SK-MEL-5 (cell line): Measurements from ENCODE around the gene VWCE. TPM values are rescaled to one million over a fixed set of nuclear protein-coding genes. Genes with fewer than 3 reads are reported as not detected.

ENCODE experiments used
- DNase-seq: peaks from one replicate; pipeline ENCODE4 v3.0.0-alpha.2; 2016; ENCODE audit warnings: low read depth, low spot score
- in situ Hi-C: cut with HindIII; loops from 2 replicates; pipeline ENCODE4 v1.10.0; 2016; ENCODE audit warnings: low sequenced_read_pairs, high pct_unique_total_duplicates, low pct_unique_long_range_greater_than_20kb
- polyA plus RNA-seq, 2 experiments: library from polyadenylated mRNA; depleted of rRNA; stranded (reverse); fragments of >200 nt; gene quantifications; 2 replicates each; pipeline ENCODE4 v1.2.3, GENCODE V29; 2015
- total RNA-seq: library from RNA; depleted of rRNA; stranded (reverse); fragments of >200 nt; shearing (Covaris generic); gene quantifications from 2 replicates; pipeline ENCODE4 v1.2.3, GENCODE V29; 2014; rRNA removed

Gene VWCE
- total RNA-seq = 0.24 and 0.45 TPM in 2 replicates
- polyA plus RNA-seq (2015; cell fraction: cytosol; rRNA removed) = 0.10 TPM in 1 of 2 replicates, not detected in the other
- 1.9 and 3.6 TPM in 2 replicates for polyA plus RNA-seq (2015; cell fraction: nucleus; rRNA removed)

- in situ Hi-C loops = no loop called here
- DNase-seq = no peak
Observed at GRCh38 chr11:61294717-61295595, at the start of gene VWCE. TSS of gene VWCE (minus strand) at chr11:61295316. CDS start at chr11:61295037, 279 bp downstream.

DNA sequence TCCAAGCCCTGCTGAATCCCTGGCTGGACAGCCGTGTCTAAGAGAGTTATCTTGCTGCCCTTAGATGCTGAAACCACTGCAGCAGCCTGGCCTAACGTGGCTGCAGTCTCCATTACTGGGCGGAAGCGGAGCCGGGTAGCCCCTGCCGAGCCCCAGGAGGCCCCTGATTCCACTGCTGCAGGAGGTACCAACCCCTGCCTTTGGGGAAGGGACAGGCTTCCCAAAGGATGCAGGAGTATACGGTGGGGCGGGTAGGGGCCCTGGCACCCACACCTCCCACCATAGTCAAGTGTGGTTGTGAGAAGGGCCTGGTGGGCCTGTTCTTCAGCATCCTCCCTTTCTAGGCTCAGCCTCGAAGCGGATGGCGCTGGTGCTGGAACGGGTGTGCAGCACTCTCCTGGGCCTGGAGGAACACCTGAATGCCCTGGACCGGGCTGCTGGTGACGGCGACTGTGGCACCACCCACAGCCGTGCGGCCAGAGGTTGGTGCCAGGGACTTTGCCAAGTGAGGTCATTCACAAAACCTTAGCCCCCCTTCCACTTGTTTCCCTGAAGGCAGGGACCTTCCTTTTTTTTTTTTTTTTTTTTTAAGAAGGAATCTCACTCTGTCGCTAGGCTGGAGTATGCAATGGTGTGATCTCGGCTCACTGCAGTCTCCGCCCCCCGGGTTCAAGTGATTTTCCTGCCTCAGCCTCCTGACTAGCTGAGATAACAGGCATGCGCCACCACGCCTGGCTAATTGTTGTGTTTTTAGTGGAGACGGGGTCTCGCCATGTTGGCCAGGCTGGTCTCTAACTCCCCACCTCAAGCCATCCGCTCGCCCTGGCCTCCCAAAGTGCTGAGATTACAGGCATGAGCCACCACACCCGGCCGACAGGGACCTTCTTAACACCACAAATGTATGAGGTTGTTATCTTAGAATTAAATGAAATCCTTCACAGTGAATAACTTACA, 49.0 kb upstream of the VWCE start:
- DNase-seq = no peak
- in situ Hi-C loops = no loop called here

- no peak for DNase-seq
- in situ Hi-C loops = no loop called here
Observed at GRCh38 chr11:61342207-61342803, 47.2 kb upstream of the VWCE start.

DNA sequence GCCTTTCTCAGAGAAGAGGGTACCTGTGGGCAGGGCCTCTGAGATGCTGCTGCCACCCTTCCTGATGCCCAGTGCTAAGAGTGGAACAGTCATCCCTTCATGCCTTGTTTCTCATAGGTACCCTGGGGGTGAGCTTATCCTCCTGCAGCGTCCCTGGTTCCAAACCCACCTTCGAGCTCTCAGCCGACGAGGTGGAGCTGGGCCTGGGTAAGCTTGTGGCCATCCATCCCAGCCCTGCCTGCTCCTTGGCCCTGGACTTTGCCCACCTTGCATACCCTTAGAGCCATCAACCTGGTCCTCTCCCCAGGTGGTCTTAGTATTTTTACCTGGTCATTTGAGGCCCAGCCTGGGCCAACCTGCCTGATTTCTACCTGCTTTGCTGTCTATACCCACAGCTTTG, 46.6 kb upstream of the VWCE start:
- in situ Hi-C loops = no loop called here
- no peak for DNase-seq

GRCh38 chr11:61340979-61341378, 45.9 kb upstream of the VWCE start:
- in situ Hi-C loops = no loop called here
- no peak for DNase-seq

- no peak for DNase-seq
- in situ Hi-C loops = no loop called here
Observed at GRCh38 chr11:61339490-61339878, 44.4 kb upstream of the VWCE start.

- no peak for DNase-seq
- in situ Hi-C loops = no loop called here
Observed at GRCh38 chr11:61338783-61339489, 43.8 kb upstream of the VWCE start.

DNA sequence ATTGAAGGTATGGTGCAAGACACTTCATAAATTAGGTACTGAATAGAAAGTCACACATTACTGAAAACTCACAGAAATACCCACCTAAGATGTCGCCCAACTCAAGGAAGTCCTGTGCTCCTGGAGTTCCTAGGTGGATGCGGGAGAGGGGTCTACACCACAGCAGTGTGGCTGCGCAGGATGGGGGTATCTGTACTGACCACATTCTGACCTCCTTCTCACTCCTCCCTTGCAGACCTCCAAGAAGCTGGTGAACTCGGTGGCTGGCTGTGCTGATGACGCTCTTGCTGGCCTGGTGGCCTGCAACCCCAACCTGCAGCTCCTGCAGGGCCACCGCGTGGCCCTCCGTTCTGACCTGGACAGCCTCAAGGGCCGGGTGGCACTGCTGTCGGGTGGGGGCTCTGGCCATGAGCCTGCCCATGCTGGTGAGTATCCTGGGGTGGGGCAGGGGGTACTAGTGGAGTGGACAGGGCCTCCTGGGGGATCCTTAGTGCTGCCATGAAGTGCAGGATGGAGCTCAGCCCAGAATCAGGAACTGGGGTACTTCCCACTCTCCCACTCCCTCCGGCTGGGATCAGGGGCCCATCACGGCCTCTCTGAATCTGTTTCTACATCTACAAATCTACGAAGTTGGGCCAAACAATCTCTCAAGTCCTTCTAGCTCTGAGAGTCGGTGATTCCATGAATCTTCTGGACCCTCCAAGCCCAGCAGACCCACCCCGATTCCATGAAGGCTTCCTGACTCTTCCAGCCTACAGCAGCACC, 42.8 kb upstream of the VWCE start:
- DNase-seq = no peak
- in situ Hi-C loops = no loop called here

DNA sequence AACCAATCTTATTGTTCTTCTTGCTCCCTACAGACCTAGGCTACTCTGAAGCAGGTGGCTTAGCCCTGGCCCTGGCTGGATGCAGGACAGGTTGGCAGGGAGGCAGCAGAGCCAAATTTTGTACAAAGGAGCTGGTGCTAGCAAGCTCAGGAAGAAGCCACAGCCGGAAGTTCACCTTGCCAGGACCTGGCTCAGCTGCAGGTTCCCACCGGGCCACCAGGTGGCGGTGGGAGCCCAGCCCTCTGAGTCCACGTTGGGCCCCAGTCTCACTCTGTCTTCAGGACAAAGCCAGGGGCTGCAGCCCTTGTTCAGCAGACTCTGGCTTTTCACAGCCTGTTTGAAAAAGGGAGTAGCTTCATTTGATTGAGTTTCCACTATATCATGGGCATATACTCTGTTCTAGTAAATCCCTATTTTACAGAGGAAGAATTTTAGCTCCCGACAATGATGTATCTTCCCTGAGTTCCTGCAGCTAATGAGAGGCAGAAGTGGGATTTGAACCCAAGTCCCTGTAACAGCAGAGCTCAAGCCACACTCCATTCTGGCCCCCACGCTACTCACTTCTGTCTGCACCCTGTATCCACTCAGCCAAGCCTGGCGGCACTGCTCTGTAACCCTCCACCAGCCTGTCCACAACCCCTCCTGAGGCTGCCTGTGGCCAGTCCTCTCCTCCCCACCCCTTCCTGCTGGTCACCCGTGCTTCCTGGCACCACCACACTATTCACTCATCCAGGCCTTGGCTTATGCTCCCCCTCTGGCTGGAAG, 41.2 kb upstream of the VWCE start:
- in situ Hi-C loops = no loop called here
- DNase-seq = peak; percentile 74

DNA sequence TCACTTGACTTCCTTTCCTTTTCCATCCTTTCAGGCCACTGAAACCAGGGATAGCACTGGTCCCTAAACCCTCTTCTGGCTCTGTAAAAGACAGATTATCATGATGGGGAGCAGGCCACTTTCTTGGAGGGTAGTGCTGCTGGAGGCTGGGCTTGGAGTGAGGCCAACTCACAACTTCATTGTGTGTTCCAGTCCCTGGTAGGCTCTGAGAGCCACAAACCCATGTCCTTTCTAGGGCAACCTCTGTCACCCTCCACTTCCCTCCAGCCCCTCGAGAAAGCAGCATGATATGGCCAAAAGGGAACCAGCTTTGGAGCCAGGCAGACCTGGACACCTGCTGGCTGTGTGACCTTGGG, 40.2 kb upstream of the VWCE start:
- in situ Hi-C loops = no loop called here
- DNase-seq = no peak

DNA sequence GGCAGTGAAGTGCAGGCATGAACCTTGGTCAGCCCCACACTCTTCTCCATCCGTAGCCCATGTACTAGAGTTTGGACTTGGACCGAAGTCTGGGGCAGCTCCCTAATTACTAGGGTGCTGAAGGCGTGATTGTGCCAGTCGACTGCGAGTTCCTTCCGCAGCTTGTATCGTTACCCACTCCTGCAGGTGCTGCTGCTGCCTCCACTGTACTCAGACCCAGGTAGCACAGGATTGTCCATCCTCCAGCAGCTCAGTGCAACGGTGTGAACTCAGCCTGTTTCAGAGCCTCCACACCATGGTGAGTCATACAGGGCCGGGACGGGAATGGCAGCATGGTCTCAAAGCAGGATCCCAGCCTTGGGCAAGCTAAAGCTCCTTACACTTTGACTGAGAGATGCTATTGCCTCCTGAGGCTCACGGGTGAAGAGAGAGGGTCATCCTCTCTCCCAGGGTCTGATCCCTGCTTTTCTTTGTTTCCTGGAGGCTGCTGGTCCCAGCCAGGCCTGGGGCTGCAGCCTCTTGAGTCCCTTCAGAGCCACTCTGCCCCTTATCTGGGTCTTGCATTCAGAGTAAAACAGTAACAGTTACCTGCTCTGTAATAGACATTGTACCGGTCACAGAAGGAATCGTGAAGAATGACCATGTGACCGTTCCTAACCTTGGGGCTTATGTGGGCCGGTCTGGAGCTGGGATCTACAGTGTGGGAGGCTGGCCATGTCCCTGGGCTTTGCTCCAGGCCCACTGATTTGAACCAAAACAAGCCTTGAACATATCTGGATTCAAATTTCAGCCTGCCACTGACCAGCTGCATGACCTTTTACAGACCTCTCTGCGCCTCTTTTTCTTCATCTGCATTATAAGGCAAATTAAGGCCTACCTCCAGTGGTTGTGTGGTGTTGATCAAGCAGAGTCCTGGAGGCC, 39.6 kb upstream of the VWCE start:
- no peak for DNase-seq
- in situ Hi-C loops = no loop called here

DNA sequence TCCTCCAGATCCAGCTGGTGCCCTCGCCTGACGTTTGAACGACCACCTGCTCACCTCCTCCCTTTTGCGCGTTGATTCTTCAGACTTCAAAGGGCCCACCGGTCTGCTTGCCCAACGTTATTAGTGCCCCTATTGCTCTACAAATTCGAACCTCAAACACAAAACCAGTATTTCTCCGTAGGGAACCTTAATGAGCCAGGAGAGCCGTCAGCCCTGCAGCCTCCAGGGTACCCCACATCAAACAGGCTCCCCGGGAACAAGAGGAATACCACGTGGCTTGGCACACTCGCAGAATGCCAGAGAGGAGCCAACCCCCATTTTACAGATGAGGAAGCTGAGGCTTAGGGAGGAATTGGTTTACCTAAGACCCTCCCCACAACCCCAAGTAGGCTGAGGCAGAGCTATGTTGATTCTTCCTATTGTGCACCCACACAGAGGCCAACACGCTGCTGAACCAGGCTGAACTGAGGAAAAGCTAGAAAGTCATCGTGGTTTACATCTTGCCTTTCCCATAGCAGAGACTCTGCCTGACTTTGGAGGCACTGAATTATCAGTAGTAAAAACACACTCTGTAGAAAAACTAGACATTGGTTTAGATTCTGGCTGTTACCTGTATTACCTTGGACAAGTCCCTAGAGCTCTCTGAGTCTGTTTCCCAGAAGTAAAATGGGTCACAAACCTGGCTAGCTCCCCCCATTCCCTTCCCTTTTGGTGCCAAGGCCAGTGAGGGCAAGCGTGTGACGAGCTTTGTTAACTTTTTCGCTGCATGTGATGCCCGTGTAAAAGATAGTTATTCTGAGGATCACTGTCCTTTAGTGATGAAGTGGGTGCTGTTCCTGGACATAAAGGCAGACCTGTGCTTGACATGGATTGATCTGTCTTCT, 38.7 kb upstream of the VWCE start:
- in situ Hi-C loops = no loop called here

GRCh38 chr11:61332797-61333549, 37.9 kb upstream of the VWCE start, which contains the start of the genes DDB1 and TKFC:
TSS of gene DDB1 (minus strand) at chr11:61333105. CDS start at chr11:61332968, 137 bp downstream.
TSS of gene TKFC (plus strand) at chr11:61333228. CDS start at chr11:61334729, 1,501 bp downstream.
- DNase-seq = peak; percentile 87
- in situ Hi-C loops = no loop called here

More for the DNA sequence above, 38.7 kb upstream of the VWCE start:
- DNase-seq = no peak
